SK-N-SH (cell line): ENCODE measurements around the gene BAHCC1. TPM values are rescaled to one million over a fixed set of nuclear protein-coding genes. Genes with fewer than 3 reads are reported as not detected.
"Not testable (repeated sequence)": the region's sequence is repeated elsewhere in the genome, so short reads cannot be mapped to it uniquely, and the experiment has no call there.

Experiments used
- CTCF ChIA-PET: fragments of 300-600, 350-600 bp; formaldehyde crosslinking; extraction: SDS; loops from one replicate; lab custom pipeline; 2021; lab: Yijun Ruan, JAX
- POLR2A ChIA-PET: fragments of 350-600 bp; sonication (Branson Sonifier 250); formaldehyde crosslinking; extraction: SDS; loops from one replicate; lab custom pipeline; 2020; ENCODE audit warnings: antibody characterized with exemption, inconsistent platforms; lab: Yijun Ruan, JAX
- DNase-seq: peaks from one replicate; pipeline ENCODE4 v3.0.0; 2012
- H2AFZ ChIP-seq: fragments of 200-600 bp; sonication (generic); 2 replicates; pipeline ENCODE4 v1.8.1; 2016; ENCODE audit warnings: antibody characterized with exemption, mild to moderate bottlenecking, low read depth
- H3F3A ChIP-seq: fragments of 200-600 bp; sonication (generic); replicated peaks from 2 replicates; pipeline ENCODE3; 2016; ENCODE audit warnings: antibody characterized with exemption, mild to moderate bottlenecking; ENCODE audit not compliant: insufficient read depth
- H3K27ac ChIP-seq, 2 experiments: fragments of 200-500 bp in 1 of 2; fragments of 200-600 bp in 1 of 2; sonication (Bioruptor generic) in 1 of 2; sonication (generic), shearing (Covaris generic) in 1 of 2; 2 replicates each; pipeline versions ENCODE4 v1.5.1 to v1.6.1; 2014 to 2016; ENCODE audit warnings: low read depth in 2 of 2, inconsistent platforms in 1 of 2, low read length in 1 of 2, mild to moderate bottlenecking in 1 of 2, mixed read lengths in 1 of 2
- H3K27me3 ChIP-seq: fragments of 200-600 bp; sonication (generic), shearing (Covaris generic); 2 replicates; pipeline ENCODE4 v1.6.1; 2016; ENCODE audit warnings: mixed run types; ENCODE audit not compliant: insufficient read depth
- H3K36me3 ChIP-seq, 2 experiments: fragments of 200-500 bp in 1 of 2; fragments of 200-600 bp in 1 of 2; sonication (Bioruptor generic) in 1 of 2; sonication (generic) in 1 of 2; replicated peaks in 1 of 2; 2 replicates each; pipeline versions ENCODE3 to v1.5.1; 2014 to 2016; ENCODE audit warnings: low read length in 1 of 2, mild to moderate bottlenecking in 1 of 2; ENCODE audit not compliant: insufficient read depth in 2 of 2, control insufficient read depth in 1 of 2
- H3K4me1 ChIP-seq, 2 experiments: fragments of 200-500 bp in 1 of 2; fragments of 200-600 bp in 1 of 2; sonication (Bioruptor generic) in 1 of 2; sonication (generic), shearing (Covaris generic) in 1 of 2; 2 replicates each; pipeline versions ENCODE4 v1.5.1 to v1.6.1; 2014 to 2016; ENCODE audit warnings: low read depth in 1 of 2, low read length in 1 of 2, mixed run types in 1 of 2; ENCODE audit not compliant: insufficient read depth in 2 of 2, control insufficient read depth in 1 of 2
- H3K4me2 ChIP-seq: fragments of 200-600 bp; sonication (generic), shearing (Covaris generic); 2 replicates; pipeline ENCODE4 v1.6.1; 2017; ENCODE audit warnings: mixed run types
- H3K4me3 ChIP-seq, 2 experiments: fragments of 200-500 bp in 1 of 2; fragments of 200-600 bp in 1 of 2; sonication (Bioruptor generic) in 1 of 2; sonication (generic), shearing (Covaris generic) in 1 of 2; 2 replicates each; pipeline versions ENCODE4 v1.5.1 to v1.8.1; 2014 to 2016; ENCODE audit warnings: low read depth in 2 of 2, inconsistent platforms in 1 of 2, low read length in 1 of 2, mild to moderate bottlenecking in 1 of 2, mixed read lengths in 1 of 2, moderate library complexity in 1 of 2
- H3K79me2 ChIP-seq: fragments of 200-600 bp; sonication (generic); 2 replicates; pipeline ENCODE4 v1.8.1; 2017; ENCODE audit warnings: mild to moderate bottlenecking; ENCODE audit not compliant: insufficient read depth
- H3K9ac ChIP-seq: fragments of 200-600 bp; sonication (generic); 2 replicates; pipeline ENCODE4 v1.6.1; 2017; ENCODE audit warnings: mixed run types
- H3K9me2 ChIP-seq: fragments of 200-600 bp; sonication (generic); 2 replicates; pipeline ENCODE4 v1.6.1; 2017; ENCODE audit warnings: mixed run types
- H3K9me3 ChIP-seq: fragments of 200-600 bp; sonication (generic); 2 replicates; pipeline ENCODE4 v1.6.1; 2017; ENCODE audit warnings: mixed run types, mild to moderate bottlenecking, moderate library complexity
- H4K20me1 ChIP-seq: fragments of 200-600 bp; sonication (generic); 2 replicates; pipeline ENCODE4 v1.6.1; 2017; ENCODE audit warnings: mild to moderate bottlenecking, mixed run types; ENCODE audit not compliant: insufficient read depth
- EZH2phosphoT487 ChIP-seq: fragments of 200-600 bp; sonication (generic); IDR thresholded peaks from 2 replicates; pipeline ENCODE4 v1.6.1; 2017; ENCODE audit warnings: low read depth, mixed run types, mild to moderate bottlenecking, antibody characterized with exemption, moderate library complexity, borderline replicate concordance
- GABPA ChIP-seq: IDR thresholded peaks from 2 replicates; pipeline ENCODE4 v1.4.0; 2012; ENCODE audit warnings: low read depth, mild to moderate bottlenecking
- GATA2 ChIP-seq: sonication (generic); formaldehyde crosslinking; IDR thresholded peaks from 2 replicates; pipeline ENCODE4 v1.5.0; 2020; ENCODE audit warnings: mild to moderate bottlenecking, missing genetic modification reagents
- TAF1 ChIP-seq: IDR thresholded peaks from 2 replicates; pipeline ENCODE4 v1.6.1; 2012; ENCODE audit warnings: low read depth, mild to moderate bottlenecking, low read length, moderate library complexity, borderline replicate concordance
- TCF12 ChIP-seq: IDR thresholded peaks from 2 replicates; pipeline ENCODE4 v1.4.0; 2012
- WGBS: methylation state at CpG from one replicate; pipeline ENCODE4 v1.1.6; 2017; ENCODE audit warnings: low lambda C conversion rate; 5-methylcytosine and 5-hydroxymethylcytosine counted together
- polyA plus RNA-seq, 3 experiments: library from polyadenylated mRNA; depleted of rRNA; stranded (reverse); fragments of >200 nt; gene quantifications; 2 replicates each; pipeline ENCODE4 v1.2.3, GENCODE V29; 2012

Gene BAHCC1
- polyA plus RNA-seq, 1 of the 3 experiments (the other 2 are of a cell fraction) = 6.4 TPM

GRCh38 chr17:81350320-81350890 is 44.9 kb upstream of the BAHCC1 start (continued):
- TF ChIP-seq TCF12 (no peak), GABPA (no peak), GATA2 (no peak), TAF1 (no peak)

- H3K27me3 ChIP-seq, H3K79me2 ChIP-seq, H3K4me2 ChIP-seq, H3F3A ChIP-seq, H3K27ac ChIP-seq, H3K9me3 ChIP-seq, H4K20me1 ChIP-seq, H3K9ac ChIP-seq, H3K9me2 ChIP-seq, DNase-seq, H3K36me3 ChIP-seq, H3K4me3 ChIP-seq, H2AFZ ChIP-seq, POLR2A ChIA-PET: not testable (repeated sequence)
- CTCF ChIA-PET = interaction anchor here (1.4 to 3.5 kb wide), 3 partner anchors 21 to 133 kb away, joined by 3 to 15 read pairs (median 8); no protein-coding TSS in a partner anchor
- WGBS = 86% methylated on average over 20 of the region's 25 CpGs
- H3K4me1 ChIP-seq = peaks cover 0 to 12% of the 10 kb centered on the region in 2 experiments; a peak in 2 of 4 replicates
Observed at GRCh38 chr17:81351329-81352052, 43.8 kb upstream of the BAHCC1 start.

- H3K27me3 ChIP-seq, H3K9me2 ChIP-seq, H3K27ac ChIP-seq, H3K9ac ChIP-seq, H3K36me3 ChIP-seq, H3K4me1 ChIP-seq, H3F3A ChIP-seq, H3K4me2 ChIP-seq, H3K4me3 ChIP-seq, H3K9me3 ChIP-seq, H3K79me2 ChIP-seq, H2AFZ ChIP-seq, DNase-seq, H4K20me1 ChIP-seq, POLR2A ChIA-PET: not testable (repeated sequence)
- CTCF ChIA-PET = interaction anchor here (2.4 to 3.5 kb wide), 2 partner anchors 20 to 132 kb away, joined by 8 to 15 read pairs; no protein-coding TSS in a partner anchor
- 97% methylated on average over 6 of the region's 38 CpGs for WGBS
Observed at GRCh38 chr17:81352056-81352455, 43.2 kb upstream of the BAHCC1 start.

- DNase-seq = no peak
- Histone ChIP-seq H3K4me1 (peaks cover 0 to 2% of the 10 kb centered on the region in 2 experiments; a peak in 1 of 4 replicates), H3K79me2 (no peaks in the 10 kb centered on the region), H3K36me3 (no peaks in the 10 kb centered on the region), H3K4me2 (no peak overlapping the region), H3K27me3 (no peaks in the 10 kb centered on the region), H3K9ac (no peak overlapping the region), H3F3A (no peaks in the 10 kb centered on the region), H4K20me1 (no peaks in the 10 kb centered on the region), H3K4me3 (no peak overlapping the region)
- CTCF ChIA-PET = interaction anchor here (0.7 to 1.5 kb wide), 5 partner anchors 8 to 63 kb away, joined by 3 to 4 read pairs (median 3); no protein-coding TSS in a partner anchor
- TF ChIP-seq EZH2phosphoT487 = no peak
- TF ChIP-seq, all 33 proteins: peak for 0
- 70% methylated on average over 14 of the region's 14 CpGs for WGBS
- H3K27ac ChIP-seq = no peak overlapping the region
- no peaks in the 10 kb centered on the region for H3K9me3 ChIP-seq
- POLR2A ChIA-PET = no interaction called here
- H3K9me2 ChIP-seq = no peaks in the 10 kb centered on the region
- no peak overlapping the region for H2AFZ ChIP-seq
Observed at GRCh38 chr17:81354252-81354953, 40.9 kb upstream of the BAHCC1 start.
